SK-N-SH treated with all-trans-retinoic acid at 6 μM for 48 hours (cell line): ENCODE measurements around the gene CELF1.

ENCODE experiments used
- ARNTL ChIP-seq: fragments of 450-650 bp; formaldehyde crosslinking; IDR thresholded peaks from 2 replicates; pipeline ENCODE4 v1.5.0; 2020; ENCODE audit warnings: low read depth, mild to moderate bottlenecking, moderate library complexity, borderline replicate concordance
- CSDC2 ChIP-seq: fragments of 250-450 bp; sonication (Bioruptor Pico); IDR thresholded peaks from 2 replicates; pipeline ENCODE4 v1.5.0; 2020; ENCODE audit warnings: mild to moderate bottlenecking, moderate library complexity
- GLIS3 ChIP-seq: fragments of 250-450 bp; sonication (Bioruptor Pico); IDR thresholded peaks from 2 replicates; pipeline ENCODE4 v1.5.0; 2020; ENCODE audit warnings: mild to moderate bottlenecking, moderate library complexity
- ISL1 ChIP-seq: fragments of 250-450 bp; sonication (Bioruptor Pico); IDR thresholded peaks from 2 replicates; pipeline ENCODE4 v2.1.2; 2022; ENCODE audit warnings: mild to moderate bottlenecking, moderate library complexity
- TCF4 ChIP-seq: fragments of 250-450 bp; sonication (Bioruptor Pico); IDR thresholded peaks from 2 replicates; pipeline ENCODE4 v1.8.0; 2021; ENCODE audit warnings: mild to moderate bottlenecking, moderate library complexity, borderline replicate concordance
- ZFP3 ChIP-seq: fragments of 250-450 bp; sonication (Bioruptor Pico); IDR thresholded peaks from 2 replicates; pipeline ENCODE4 v1.5.0; 2020; ENCODE audit warnings: mild to moderate bottlenecking, moderate library complexity
- ZFP30 ChIP-seq: fragments of 450-650 bp; formaldehyde crosslinking; IDR thresholded peaks from 2 replicates; pipeline ENCODE4 v1.5.0; 2022; ENCODE audit warnings: mild to moderate bottlenecking, moderate library complexity
- ZNF70 ChIP-seq: fragments of 450-650 bp; formaldehyde crosslinking; IDR thresholded peaks from 2 replicates; pipeline ENCODE4 v1.5.0; 2020; ENCODE audit warnings: mild to moderate bottlenecking, moderate library complexity
- TF ChIP-seq, protein P1 (sequence below): fragments of 250-450 bp; sonication (Bioruptor Pico); IDR thresholded peaks from 2 replicates; pipeline ENCODE4 v1.8.0; 2021; ENCODE audit warnings: low read depth, mild to moderate bottlenecking, moderate library complexity, borderline replicate concordance
- TF ChIP-seq, protein P2 (sequence below): fragments of 250-450 bp; sonication (Bioruptor Pico); IDR thresholded peaks from 2 replicates; pipeline ENCODE4 v1.8.0; 2020; ENCODE audit warnings: mild to moderate bottlenecking, moderate library complexity, borderline replicate concordance
- TF ChIP-seq, protein P3 (sequence below): fragments of 250-450 bp; sonication (Bioruptor Pico); IDR thresholded peaks from 2 replicates; pipeline ENCODE4 v1.5.0; 2020; ENCODE audit warnings: mild to moderate bottlenecking, moderate library complexity
- TF ChIP-seq, protein P4 (sequence below): fragments of 250-450 bp; sonication (Bioruptor Pico); IDR thresholded peaks from 2 replicates; pipeline ENCODE4 v1.5.1; 2020; ENCODE audit warnings: low read depth, mild to moderate bottlenecking, moderate library complexity

DNA sequence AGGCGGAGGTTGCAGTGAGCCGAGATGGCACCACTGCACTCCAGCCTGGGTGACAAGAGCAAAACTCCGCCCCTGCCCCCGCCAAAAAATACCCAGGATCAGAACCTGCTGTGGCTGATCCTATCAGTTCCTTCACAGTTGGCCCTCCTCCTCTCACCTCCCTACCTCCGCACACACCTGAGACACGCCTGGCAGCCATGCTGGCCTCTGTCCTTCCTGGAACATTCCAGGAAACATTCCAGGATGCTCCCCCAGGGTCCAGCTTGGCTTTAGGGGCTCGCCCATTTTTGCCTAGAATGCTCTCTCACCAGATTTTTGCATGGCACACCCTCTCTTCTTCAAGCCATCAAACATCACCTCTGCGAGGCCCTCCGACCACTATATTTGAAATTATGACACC is 106.1 kb downstream of the CELF1 start:
- TF ChIP-seq, protein P1, sequence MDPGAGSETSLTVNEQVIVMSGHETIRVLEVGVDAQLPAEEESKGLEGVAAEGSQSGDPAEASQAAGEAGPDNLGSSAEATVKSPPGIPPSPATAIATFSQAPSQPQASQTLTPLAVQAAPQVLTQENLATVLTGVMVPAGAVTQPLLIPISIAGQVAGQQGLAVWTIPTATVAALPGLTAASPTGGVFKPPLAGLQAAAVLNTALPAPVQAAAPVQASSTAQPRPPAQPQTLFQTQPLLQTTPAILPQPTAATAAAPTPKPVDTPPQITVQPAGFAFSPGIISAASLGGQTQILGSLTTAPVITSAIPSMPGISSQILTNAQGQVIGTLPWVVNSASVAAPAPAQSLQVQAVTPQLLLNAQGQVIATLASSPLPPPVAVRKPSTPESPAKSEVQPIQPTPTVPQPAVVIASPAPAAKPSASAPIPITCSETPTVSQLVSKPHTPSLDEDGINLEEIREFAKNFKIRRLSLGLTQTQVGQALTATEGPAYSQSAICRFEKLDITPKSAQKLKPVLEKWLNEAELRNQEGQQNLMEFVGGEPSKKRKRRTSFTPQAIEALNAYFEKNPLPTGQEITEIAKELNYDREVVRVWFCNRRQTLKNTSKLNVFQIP: no peak
- TF ChIP-seq ZFP3 (no peak), GLIS3 (CRISPR knock-in tag) (no peak), ZNF70 (CRISPR knock-in tag) (no peak), CSDC2 (CRISPR knock-in tag) (no peak), TCF4 (CRISPR knock-in tag) (no peak), ISL1 (no peak), ZFP30 (CRISPR knock-in tag) (no peak), ARNTL (no peak)
- TF ChIP-seq, protein P2, sequence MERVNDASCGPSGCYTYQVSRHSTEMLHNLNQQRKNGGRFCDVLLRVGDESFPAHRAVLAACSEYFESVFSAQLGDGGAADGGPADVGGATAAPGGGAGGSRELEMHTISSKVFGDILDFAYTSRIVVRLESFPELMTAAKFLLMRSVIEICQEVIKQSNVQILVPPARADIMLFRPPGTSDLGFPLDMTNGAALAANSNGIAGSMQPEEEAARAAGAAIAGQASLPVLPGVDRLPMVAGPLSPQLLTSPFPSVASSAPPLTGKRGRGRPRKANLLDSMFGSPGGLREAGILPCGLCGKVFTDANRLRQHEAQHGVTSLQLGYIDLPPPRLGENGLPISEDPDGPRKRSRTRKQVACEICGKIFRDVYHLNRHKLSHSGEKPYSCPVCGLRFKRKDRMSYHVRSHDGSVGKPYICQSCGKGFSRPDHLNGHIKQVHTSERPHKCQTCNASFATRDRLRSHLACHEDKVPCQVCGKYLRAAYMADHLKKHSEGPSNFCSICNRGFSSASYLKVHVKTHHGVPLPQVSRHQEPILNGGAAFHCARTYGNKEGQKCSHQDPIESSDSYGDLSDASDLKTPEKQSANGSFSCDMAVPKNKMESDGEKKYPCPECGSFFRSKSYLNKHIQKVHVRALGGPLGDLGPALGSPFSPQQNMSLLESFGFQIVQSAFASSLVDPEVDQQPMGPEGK: no peak
- TF ChIP-seq, protein P3, sequence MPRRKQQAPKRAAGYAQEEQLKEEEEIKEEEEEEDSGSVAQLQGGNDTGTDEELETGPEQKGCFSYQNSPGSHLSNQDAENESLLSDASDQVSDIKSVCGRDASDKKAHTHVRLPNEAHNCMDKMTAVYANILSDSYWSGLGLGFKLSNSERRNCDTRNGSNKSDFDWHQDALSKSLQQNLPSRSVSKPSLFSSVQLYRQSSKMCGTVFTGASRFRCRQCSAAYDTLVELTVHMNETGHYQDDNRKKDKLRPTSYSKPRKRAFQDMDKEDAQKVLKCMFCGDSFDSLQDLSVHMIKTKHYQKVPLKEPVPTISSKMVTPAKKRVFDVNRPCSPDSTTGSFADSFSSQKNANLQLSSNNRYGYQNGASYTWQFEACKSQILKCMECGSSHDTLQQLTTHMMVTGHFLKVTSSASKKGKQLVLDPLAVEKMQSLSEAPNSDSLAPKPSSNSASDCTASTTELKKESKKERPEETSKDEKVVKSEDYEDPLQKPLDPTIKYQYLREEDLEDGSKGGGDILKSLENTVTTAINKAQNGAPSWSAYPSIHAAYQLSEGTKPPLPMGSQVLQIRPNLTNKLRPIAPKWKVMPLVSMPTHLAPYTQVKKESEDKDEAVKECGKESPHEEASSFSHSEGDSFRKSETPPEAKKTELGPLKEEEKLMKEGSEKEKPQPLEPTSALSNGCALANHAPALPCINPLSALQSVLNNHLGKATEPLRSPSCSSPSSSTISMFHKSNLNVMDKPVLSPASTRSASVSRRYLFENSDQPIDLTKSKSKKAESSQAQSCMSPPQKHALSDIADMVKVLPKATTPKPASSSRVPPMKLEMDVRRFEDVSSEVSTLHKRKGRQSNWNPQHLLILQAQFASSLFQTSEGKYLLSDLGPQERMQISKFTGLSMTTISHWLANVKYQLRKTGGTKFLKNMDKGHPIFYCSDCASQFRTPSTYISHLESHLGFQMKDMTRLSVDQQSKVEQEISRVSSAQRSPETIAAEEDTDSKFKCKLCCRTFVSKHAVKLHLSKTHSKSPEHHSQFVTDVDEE (CRISPR knock-in tag): no peak
- TF ChIP-seq, protein P4, sequence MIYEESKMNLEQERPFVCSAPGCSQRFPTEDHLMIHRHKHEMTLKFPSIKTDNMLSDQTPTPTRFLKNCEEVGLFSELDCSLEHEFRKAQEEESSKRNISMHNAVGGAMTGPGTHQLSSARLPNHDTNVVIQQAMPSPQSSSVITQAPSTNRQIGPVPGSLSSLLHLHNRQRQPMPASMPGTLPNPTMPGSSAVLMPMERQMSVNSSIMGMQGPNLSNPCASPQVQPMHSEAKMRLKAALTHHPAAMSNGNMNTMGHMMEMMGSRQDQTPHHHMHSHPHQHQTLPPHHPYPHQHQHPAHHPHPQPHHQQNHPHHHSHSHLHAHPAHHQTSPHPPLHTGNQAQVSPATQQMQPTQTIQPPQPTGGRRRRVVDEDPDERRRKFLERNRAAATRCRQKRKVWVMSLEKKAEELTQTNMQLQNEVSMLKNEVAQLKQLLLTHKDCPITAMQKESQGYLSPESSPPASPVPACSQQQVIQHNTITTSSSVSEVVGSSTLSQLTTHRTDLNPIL (CRISPR knock-in tag): no peak
